Lung (tissue), 12 donors: ENCODE measurements around the gene KLHDC4. TPM values are rescaled to one million over a fixed set of nuclear protein-coding genes. Genes with fewer than 3 reads are reported as not detected.
A peak's percentile ranks its signal among the peaks of the same experiment; 100 is the strongest.

Experiments
- ATAC-seq: fragments of 200-7000 bp; cut with Tn5 transposase; one replicate; pipeline ENCODE4 v1.9.1; 2020; ENCODE audit warnings: moderate number of reproducible peaks; ENCODE audit not compliant: insufficient read depth, low FRiP score
- DNase-seq, 3 donors: peaks; one replicate each; pipeline ENCODE4 v3.0.0-alpha.2; 2013 to 2017
- H3K27ac ChIP-seq, 2 donors: one replicate each; pipeline ENCODE4 v1.5.1; 2013; ENCODE audit warnings: mild to moderate bottlenecking in 2 of 2, moderate library complexity in 2 of 2, control low read depth in 1 of 2, inconsistent platforms in 1 of 2, low read depth in 1 of 2, low read length in 1 of 2
- H3K27me3 ChIP-seq, 3 donors: one replicate each; pipeline ENCODE4 v1.5.1; 2013; ENCODE audit warnings: low read length in 2 of 3; ENCODE audit not compliant: control insufficient read depth in 3 of 3, insufficient read depth in 3 of 3
- H3K36me3 ChIP-seq, 4 donors: one replicate each; pipeline ENCODE4 v1.5.1; 2013; ENCODE audit warnings: low read length in 4 of 4, mild to moderate bottlenecking in 1 of 4, moderate library complexity in 1 of 4; ENCODE audit not compliant: control insufficient read depth in 4 of 4, insufficient read depth in 4 of 4
- H3K4me1 ChIP-seq, 5 donors: one replicate each; pipeline ENCODE4 v1.5.1; 2013; ENCODE audit warnings: low read length in 5 of 5, mild to moderate bottlenecking in 2 of 5, moderate library complexity in 1 of 5; ENCODE audit not compliant: control insufficient read depth in 5 of 5, insufficient read depth in 5 of 5
- H3K4me3 ChIP-seq: one replicate; pipeline ENCODE4 v1.5.1; 2013; ENCODE audit warnings: mild to moderate bottlenecking, control low read depth, moderate library complexity
- H3K9ac ChIP-seq, 2 donors: one replicate each; pipeline ENCODE4 v1.5.1; 2013; ENCODE audit warnings: low read length in 2 of 2, control low read depth in 1 of 2; ENCODE audit not compliant: insufficient read depth in 1 of 2
- H3K9me3 ChIP-seq, 4 donors: one replicate each; pipeline ENCODE4 v1.5.1; 2013; ENCODE audit warnings: low read length in 3 of 4, mild to moderate bottlenecking in 1 of 4, moderate library complexity in 1 of 4; ENCODE audit not compliant: control insufficient read depth in 4 of 4, insufficient read depth in 3 of 4
- WGBS, 2 donors: extraction: QIAGEN DNeasy Blood & Tissue Kit; methylation state at CpG; one replicate each; pipeline ENCODE4 v1.1.7; 2013; 5-methylcytosine and 5-hydroxymethylcytosine counted together
- polyA plus RNA-seq, 2 donors: library from polyadenylated mRNA; stranded (reverse); fragments of 200-250 nt; gene quantifications; one replicate each; pipeline ENCODE4 v1.2.1, GENCODE V29; 2013
- total RNA-seq, 2 donors: library from RNA; depleted of rRNA in 1 of 2; stranded (reverse); fragments of >200 nt in 1 of 2; gene quantifications; one replicate each; pipeline ENCODE4 v1.2.1, GENCODE V29; 2014 to 2021
- TF ChIP-seq, protein P1 (sequence below): IDR thresholded peaks from 2 replicates; pipeline ENCODE4 v1.5.1; 2012; ENCODE audit warnings: mild to moderate bottlenecking; ENCODE audit errors: control extremely low read depth, extremely low read depth
- donor health status: control.
- donor health status: control.
- donor health status: Bipolar disorder and iron deficiency.
- donor health status: healthy.
- donor health status: DM: yes; HTN: yes; CAD: no.

Gene KLHDC4
- total and polyA plus RNA-seq, 4 donors, result 23.3 to 48.4 (median 38.4) TPM

DNA sequence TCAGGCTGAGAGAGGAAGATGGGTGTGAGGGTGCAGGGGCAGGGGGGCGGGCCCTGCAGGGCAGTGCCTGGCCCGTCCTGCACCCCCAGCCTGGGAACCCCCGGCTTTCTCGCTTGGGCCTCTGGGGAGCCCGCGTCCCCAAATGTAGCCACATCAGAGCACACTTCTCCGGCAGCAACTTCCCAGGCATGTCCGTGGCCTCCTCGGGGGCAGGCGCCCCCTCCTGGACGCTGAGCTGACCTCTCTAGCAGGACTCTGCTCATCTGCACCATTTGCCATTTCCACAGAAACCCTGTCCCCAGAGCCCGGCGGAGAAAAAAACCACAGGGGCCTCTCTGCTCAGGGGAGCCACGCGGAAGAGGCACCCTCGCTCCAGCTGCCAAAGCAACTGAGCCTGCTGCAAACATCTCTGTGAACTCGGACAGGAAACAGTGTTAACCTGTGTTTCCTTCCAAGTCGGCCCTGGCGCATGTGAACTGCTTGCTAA lies 63.4 kb downstream of the KLHDC4 start:
- H3K9me3 ChIP-seq, result no peaks in the 10 kb centered on the region
- no peak for ATAC-seq
- no peak overlapping the region for H3K9ac ChIP-seq
- TF ChIP-seq, protein P1, sequence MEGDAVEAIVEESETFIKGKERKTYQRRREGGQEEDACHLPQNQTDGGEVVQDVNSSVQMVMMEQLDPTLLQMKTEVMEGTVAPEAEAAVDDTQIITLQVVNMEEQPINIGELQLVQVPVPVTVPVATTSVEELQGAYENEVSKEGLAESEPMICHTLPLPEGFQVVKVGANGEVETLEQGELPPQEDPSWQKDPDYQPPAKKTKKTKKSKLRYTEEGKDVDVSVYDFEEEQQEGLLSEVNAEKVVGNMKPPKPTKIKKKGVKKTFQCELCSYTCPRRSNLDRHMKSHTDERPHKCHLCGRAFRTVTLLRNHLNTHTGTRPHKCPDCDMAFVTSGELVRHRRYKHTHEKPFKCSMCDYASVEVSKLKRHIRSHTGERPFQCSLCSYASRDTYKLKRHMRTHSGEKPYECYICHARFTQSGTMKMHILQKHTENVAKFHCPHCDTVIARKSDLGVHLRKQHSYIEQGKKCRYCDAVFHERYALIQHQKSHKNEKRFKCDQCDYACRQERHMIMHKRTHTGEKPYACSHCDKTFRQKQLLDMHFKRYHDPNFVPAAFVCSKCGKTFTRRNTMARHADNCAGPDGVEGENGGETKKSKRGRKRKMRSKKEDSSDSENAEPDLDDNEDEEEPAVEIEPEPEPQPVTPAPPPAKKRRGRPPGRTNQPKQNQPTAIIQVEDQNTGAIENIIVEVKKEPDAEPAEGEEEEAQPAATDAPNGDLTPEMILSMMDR, result no peak
- H3K4me1 ChIP-seq, result peaks cover 0 to 39% (median 0%) of the 10 kb centered on the region in 5 donors
- no peaks in the 10 kb centered on the region for H3K27me3 ChIP-seq
- DNase-seq, result peak; percentile 53 to 77 (median 64)
- WGBS, 2 donors, result 29 to 49% methylated on average over 19 of the region's 19 CpGs
- peaks cover 0 to 37% (median 3%) of the 10 kb centered on the region in 4 donors for H3K36me3 ChIP-seq
- no peak overlapping the region for H3K27ac ChIP-seq
- H3K4me3 ChIP-seq, result no peak overlapping the region

DNA sequence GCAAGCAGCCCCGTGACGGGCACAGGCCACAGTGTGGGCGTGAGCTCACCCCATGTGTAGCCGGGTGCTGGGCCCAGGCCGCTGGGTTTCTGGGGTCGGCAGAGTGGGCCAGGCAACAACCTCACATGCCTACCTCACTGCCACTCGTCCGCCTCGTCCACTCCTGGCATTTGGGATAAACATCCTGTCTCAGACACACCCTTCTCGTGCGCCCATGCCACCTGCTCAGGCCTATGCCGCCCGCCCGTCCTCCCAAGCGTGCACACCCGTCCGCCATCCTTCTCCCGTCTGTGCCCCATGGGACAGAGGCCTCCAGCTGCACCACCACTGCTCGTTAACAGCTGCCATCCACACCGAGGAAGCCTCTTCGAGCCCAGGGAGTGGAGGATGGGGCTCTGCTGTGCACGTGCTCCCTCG lies 64.3 kb downstream of the KLHDC4 start:
- peaks cover 0 to 33% (median 0%) of the 10 kb centered on the region in 4 donors for H3K36me3 ChIP-seq
- DNase-seq (no peak), ATAC-seq (no peak)
- TF ChIP-seq, protein P1, result no peak
- peaks cover 0 to 41% (median 0%) of the 10 kb centered on the region in 5 donors for H3K4me1 ChIP-seq
- H3K9me3 ChIP-seq, result no peaks in the 10 kb centered on the region
- H3K4me3 ChIP-seq, result no peak overlapping the region
- no peak overlapping the region for H3K27ac ChIP-seq
- no peaks in the 10 kb centered on the region for H3K27me3 ChIP-seq
- no peak overlapping the region for H3K9ac ChIP-seq
- WGBS, 2 donors, result 90 to 95% methylated on average over 23 of the region's 23 CpGs

DNA sequence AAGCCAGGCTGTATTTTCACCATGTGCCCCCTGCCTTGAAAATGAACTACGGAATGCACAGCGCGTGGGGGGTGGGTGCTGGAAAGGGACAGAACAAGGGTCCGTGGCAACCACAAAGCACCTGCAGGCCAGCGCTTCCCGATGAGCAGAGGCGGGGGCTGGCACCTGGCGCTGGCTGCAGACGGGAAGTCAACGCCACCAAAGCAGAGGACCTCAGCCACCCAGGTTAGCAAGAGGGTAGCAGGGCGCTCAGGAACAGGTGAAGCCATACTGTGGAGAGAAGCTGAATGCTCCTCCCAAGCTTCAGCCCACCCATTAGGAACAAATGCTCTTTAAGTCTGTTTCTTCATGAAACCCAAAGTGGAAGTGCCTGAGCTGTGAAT lies 64.7 kb downstream of the KLHDC4 start:
- 80 to 96% methylated on average over 11 of the region's 11 CpGs for WGBS, 2 donors
- TF ChIP-seq, protein P1, result no peak
- no peak for ATAC-seq
- Histone ChIP-seq H3K9ac (no peak overlapping the region), H3K27me3 (no peaks in the 10 kb centered on the region), H3K4me3 (no peak overlapping the region), H3K27ac (no peak overlapping the region), H3K9me3 (no peaks in the 10 kb centered on the region), H3K36me3 (peaks cover 0 to 34% (median 0%) of the 10 kb centered on the region in 4 donors), H3K4me1 (peaks cover 0 to 39% (median 0%) of the 10 kb centered on the region in 5 donors)
- no peak for DNase-seq
